T-helper 17 cell (primary cell): ENCODE measurements around the gene CAMK1D. TPM values are rescaled to one million over a fixed set of nuclear protein-coding genes. Genes with fewer than 3 reads are reported as not detected.
A peak's percentile ranks its signal among the peaks of the same experiment; 100 is the strongest.

Experiments used
- ATAC-seq: fragments of 150-1000 bp; cut with Tn5 transposase; 2 replicates; pipeline ENCODE4 v1.10.0; 2021; ENCODE audit warnings: mild to moderate bottlenecking, moderate library complexity
- DNase-seq, 3 donors: peaks; one replicate each; pipeline versions ENCODE4 v3.0.0 to v3.0.0-alpha.2; 2020 to 2021
- H3K9me3 ChIP-seq: one replicate; pipeline ENCODE4 v1.7.0; 2013; ENCODE audit warnings: low read length, mild to moderate bottlenecking; ENCODE audit not compliant: control insufficient read depth, poor library complexity, severe bottlenecking
- H3K27ac Mint-ChIP-seq: one replicate; pipeline ENCODE4 v1.8.0; 2022; ENCODE audit warnings: mild to moderate bottlenecking, moderate library complexity, mixed read lengths
- H3K27me3 Mint-ChIP-seq: one replicate; pipeline ENCODE4 v1.8.0; 2022; ENCODE audit warnings: mixed read lengths
- H3K36me3 Mint-ChIP-seq: one replicate; pipeline ENCODE4 v1.8.0; 2022; ENCODE audit warnings: low read depth, mixed read lengths
- H3K4me1 Mint-ChIP-seq: one replicate; pipeline ENCODE4 v1.8.0; 2022; ENCODE audit warnings: mild to moderate bottlenecking, mixed read lengths
- H3K4me3 Mint-ChIP-seq: one replicate; pipeline ENCODE4 v1.8.0; 2022; ENCODE audit warnings: mild to moderate bottlenecking, moderate library complexity, mixed read lengths
- total RNA-seq, 4 donors: library from RNA in 2 of 4; stranded (reverse) in 2 of 4; gene quantifications; one replicate each; pipeline ENCODE4 v1.2.3 and lab custom pipeline; 2022 to 2026

The CAMK1D gene
- total RNA-seq, 2 donors from 2014 or later: 31.1 to 47.3 TPM

DNA sequence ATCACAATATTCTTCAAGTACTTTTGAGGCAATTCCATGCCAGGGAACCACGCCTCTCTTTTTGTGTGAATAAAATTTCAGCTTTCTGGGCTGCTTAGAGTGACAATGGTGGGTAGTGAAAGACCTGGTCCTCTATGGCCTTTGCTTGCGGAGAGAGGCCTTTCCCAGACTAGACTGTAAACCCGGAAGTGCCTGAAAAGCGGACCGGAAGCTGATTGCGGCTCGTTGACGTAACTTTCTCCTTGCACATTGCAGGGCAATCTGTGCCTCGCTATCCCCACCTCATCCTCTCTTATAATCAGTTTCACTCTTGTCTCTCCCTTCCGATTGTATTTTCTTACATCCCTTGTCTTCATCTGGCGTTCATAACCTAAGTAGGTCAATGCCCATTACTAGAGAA, 310.4 kb downstream of the CAMK1D start:
- H3K4me3 Mint-ChIP-seq: no peak overlapping the region
- peaks cover 2% of the 10 kb centered on the region for H3K36me3 Mint-ChIP-seq
- no peaks in the 10 kb centered on the region for H3K9me3 ChIP-seq
- no peaks in the 10 kb centered on the region for H3K27me3 Mint-ChIP-seq
- ATAC-seq: no peak
- H3K4me1 Mint-ChIP-seq: peaks cover 10% of the 10 kb centered on the region
- no peak for DNase-seq
- peak overlapping the region; percentile 6 for H3K27ac Mint-ChIP-seq

DNA sequence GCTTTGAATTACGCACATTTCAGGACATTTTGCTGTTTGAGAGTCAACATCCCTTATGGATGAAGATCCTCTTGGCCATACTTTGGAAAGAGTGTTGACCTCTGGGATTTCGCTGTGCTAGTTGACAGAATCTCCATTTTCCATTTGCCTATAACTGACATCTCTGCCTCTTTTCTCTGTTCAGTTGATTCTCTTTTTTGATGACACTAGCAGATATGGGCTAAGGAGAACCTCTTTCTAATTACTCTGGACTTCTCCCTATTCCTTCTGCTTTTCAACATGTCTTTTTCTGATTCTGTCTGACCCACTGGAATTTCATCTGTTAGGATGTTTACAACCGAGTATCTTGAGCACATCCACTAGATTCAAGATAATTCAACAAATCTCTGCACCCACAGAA, 311.5 kb downstream of the CAMK1D start:
- ATAC-seq: no peak
- H3K4me1 Mint-ChIP-seq: peaks cover 10% of the 10 kb centered on the region
- DNase-seq: no peak
- H3K27me3 Mint-ChIP-seq: no peaks in the 10 kb centered on the region
- no peaks in the 10 kb centered on the region for H3K9me3 ChIP-seq
- no peak overlapping the region for H3K4me3 Mint-ChIP-seq
- peaks cover 2% of the 10 kb centered on the region for H3K36me3 Mint-ChIP-seq
- peak overlapping the region; percentile 29 for H3K27ac Mint-ChIP-seq

DNA sequence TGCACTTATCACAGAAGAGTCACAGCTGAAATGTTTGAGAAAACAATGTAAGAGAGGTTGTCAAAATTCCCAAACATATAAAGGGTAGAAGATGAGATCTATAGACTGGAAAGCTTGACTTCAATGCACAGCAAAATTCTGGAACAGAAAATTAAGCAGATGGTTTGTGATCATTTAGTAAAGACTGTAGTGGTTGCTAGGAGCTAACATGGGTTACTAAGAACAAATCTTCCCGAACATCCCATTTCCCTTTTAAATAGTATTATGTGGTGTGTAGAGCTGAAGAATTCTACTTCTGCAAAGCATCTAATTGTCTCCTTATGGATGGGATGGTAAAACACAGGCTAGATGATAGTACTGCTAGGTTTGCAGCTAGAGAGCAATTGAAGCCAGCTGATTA, 312.3 kb downstream of the CAMK1D start:
- no peak overlapping the region for H3K4me3 Mint-ChIP-seq
- H3K9me3 ChIP-seq: no peaks in the 10 kb centered on the region
- DNase-seq (no peak), ATAC-seq (no peak)
- peaks cover 2% of the 10 kb centered on the region for H3K36me3 Mint-ChIP-seq
- peak overlapping the region; percentile 29 for H3K27ac Mint-ChIP-seq
- H3K27me3 Mint-ChIP-seq: no peaks in the 10 kb centered on the region
- peaks cover 10% of the 10 kb centered on the region for H3K4me1 Mint-ChIP-seq

DNA sequence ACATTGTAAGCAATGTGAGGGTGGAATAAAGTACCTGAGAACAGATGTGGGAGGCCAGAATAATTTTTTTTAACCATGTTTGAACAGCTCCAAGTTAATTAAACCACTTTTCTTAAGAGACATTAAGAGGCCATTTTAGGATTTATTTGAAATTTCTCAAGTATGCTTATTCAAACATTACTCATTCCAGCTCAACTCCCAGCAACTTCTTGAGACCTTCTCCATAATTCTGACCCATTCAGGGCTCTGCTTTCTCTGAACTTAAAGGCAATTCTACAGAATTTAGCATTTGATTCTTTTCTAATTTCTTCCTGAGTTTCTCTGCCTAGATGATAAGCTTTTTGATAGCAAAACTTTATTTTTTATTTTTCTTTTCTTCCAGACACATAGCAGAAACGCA, 314.5 kb downstream of the CAMK1D start:
- ATAC-seq (no peak), DNase-seq (no peak)
- Mint-ChIP-seq H3K27me3 (no peaks in the 10 kb centered on the region), H3K36me3 (peaks cover 2% of the 10 kb centered on the region), H3K4me1 (peaks cover 10% of the 10 kb centered on the region), H3K4me3 (no peak overlapping the region), H3K27ac (no peak overlapping the region)
- no peaks in the 10 kb centered on the region for H3K9me3 ChIP-seq

DNA sequence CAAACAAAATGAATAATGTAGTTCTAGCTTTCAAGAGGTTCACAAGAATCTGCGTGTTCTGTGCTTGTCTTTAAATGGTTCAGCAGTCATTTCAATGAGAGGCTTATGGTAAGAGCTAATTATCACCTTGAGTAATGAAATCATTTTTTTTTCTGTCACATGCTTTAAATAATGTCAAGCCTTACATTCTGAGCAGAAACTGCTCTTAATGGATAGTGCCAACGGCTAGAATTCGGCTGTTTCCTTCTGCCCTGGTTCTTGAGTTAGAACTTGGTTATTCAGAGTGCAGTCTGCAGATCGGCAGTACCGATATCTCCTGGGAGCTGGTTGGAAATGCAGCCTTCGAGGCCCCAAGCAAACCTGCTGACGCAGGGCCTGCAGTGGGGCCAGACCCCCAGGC, 316.2 kb downstream of the CAMK1D start:
- Mint-ChIP-seq H3K27me3 (no peaks in the 10 kb centered on the region), H3K27ac (no peak overlapping the region), H3K36me3 (peaks cover 2% of the 10 kb centered on the region), H3K4me3 (no peak overlapping the region), H3K4me1 (peaks cover 7% of the 10 kb centered on the region)
- ATAC-seq (no peak), DNase-seq (no peak)
- no peaks in the 10 kb centered on the region for H3K9me3 ChIP-seq

DNA sequence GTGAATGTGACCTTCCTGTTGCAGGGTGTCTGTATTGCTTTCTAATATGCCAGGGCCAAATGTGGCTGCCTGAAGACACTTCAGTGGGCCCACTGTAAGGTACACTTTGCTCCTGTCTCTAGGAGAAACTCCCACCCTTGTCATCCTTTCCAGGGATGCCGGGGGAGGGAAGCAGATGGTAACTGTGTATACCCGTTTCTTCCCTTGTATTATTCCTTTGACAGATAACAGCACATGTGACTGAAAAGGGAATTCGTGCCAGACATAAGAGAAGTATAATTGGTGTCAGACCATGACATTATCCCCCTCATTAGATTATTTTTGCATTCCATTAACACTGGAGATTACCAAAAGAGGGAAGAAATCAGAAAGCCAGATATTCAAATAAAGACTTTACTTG, 317.7 kb downstream of the CAMK1D start:
- no peaks in the 10 kb centered on the region for H3K9me3 ChIP-seq
- Mint-ChIP-seq H3K36me3 (peaks cover 3% of the 10 kb centered on the region), H3K27me3 (no peaks in the 10 kb centered on the region), H3K27ac (peak overlapping the region; percentile 24), H3K4me1 (peaks cover 8% of the 10 kb centered on the region), H3K4me3 (no peak overlapping the region)
- DNase-seq (no peak), ATAC-seq (no peak)

DNA sequence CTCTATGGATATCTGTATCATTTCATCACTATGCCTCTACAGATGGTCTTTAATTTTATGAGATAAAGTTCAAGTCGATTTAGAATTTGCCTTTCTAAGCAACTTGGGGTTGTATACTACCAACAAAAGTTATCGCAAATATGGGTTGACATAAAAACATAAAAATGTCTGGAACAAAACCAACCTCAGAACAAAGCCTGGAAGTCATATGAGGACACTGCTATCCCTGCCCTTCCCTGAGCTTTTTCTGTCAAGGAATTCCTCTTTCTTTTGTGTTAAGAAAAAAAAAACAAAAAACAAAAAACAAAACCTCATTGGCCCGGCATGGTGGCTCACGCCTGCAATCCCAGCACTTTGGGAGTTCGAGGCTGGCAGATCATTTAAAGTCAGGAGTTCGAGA, 319.3 kb downstream of the CAMK1D start:
- Mint-ChIP-seq H3K4me1 (peaks cover 3% of the 10 kb centered on the region), H3K36me3 (peaks cover 3% of the 10 kb centered on the region), H3K27ac (peak overlapping the region; percentile 41)

DNA sequence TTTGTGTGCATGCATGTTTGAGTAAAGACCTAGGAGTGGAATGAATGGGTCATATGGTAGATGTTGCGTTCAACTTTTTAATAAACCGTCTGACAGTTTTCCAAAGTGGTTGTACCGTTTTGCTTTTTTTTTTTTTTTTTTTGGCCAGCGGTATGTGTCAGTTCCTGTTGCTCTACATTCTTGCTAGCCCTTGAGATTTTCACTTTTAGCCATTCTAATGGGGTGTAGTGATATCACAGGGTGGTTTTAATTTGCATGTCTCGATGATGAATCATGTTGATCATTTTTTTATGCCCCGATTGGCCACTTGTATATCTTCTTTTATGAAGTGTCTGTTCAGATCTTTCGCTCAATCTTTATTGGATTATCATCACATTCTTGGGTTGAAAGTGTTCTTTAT, 320.7 kb downstream of the CAMK1D start:
- peaks cover 3% of the 10 kb centered on the region for H3K36me3 Mint-ChIP-seq
- peaks cover 3% of the 10 kb centered on the region for H3K4me1 Mint-ChIP-seq
- no peaks in the 10 kb centered on the region for H3K9me3 ChIP-seq
- no peak overlapping the region for H3K27ac Mint-ChIP-seq
- no peak for ATAC-seq
- H3K27me3 Mint-ChIP-seq: no peaks in the 10 kb centered on the region
- no peak for DNase-seq
- no peak overlapping the region for H3K4me3 Mint-ChIP-seq

More for the DNA sequence above, 319.3 kb downstream of the CAMK1D start:
- no peaks in the 10 kb centered on the region for H3K27me3 Mint-ChIP-seq
- DNase-seq (no peak), ATAC-seq (no peak)
- no peaks in the 10 kb centered on the region for H3K9me3 ChIP-seq
- H3K4me3 Mint-ChIP-seq: no peak overlapping the region

DNA sequence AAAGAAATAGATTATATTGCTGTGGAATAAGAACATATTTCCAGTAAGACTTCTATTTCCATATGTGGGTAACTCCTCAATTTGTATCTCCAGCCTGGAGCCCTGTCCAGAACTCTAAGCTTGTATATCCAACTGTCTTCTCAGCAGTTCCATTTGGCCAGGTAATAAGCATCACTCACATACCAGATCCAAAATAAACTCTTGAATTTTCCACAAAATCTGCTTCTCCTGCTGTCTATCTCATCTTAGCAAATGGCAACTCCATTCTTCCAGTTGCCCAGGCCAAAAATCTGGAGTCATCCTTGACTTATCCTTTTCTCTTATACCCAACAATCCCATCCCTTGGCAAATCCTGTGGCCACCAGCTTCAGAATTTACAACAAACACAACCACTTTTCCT, 325.8 kb downstream of the CAMK1D start:
- Mint-ChIP-seq H3K27me3 (no peaks in the 10 kb centered on the region), H3K4me3 (no peak overlapping the region), H3K36me3 (peaks cover 10% of the 10 kb centered on the region), H3K27ac (no peak overlapping the region), H3K4me1 (peaks cover 7% of the 10 kb centered on the region)
- DNase-seq: no peak
- no peaks in the 10 kb centered on the region for H3K9me3 ChIP-seq
- no peak for ATAC-seq

DNA sequence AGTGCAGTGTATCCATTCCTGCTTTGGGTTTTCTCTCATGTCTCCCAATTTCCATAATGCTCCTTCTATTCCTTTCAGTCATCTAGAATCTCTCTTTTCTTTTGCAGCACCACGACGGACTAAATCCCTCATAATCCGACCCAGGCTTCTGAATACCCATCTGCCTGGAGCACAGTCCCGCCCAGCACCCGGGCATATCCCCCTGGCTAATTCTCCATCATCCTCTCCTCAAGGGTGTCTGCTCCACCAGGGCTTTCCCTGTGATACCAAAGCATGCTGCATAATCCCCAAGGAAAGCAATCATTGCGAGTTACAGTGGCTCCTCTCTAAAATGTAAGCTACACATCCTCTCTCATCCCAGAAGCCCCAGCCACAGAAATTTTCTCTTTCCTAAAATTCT, 330.3 kb downstream of the CAMK1D start:
- Mint-ChIP-seq H3K27ac (no peak overlapping the region), H3K4me1 (peaks cover 11% of the 10 kb centered on the region), H3K36me3 (peaks cover 13% of the 10 kb centered on the region), H3K27me3 (no peaks in the 10 kb centered on the region), H3K4me3 (peak overlapping the region; percentile 53)
- DNase-seq (no peak), ATAC-seq (no peak)
- no peaks in the 10 kb centered on the region for H3K9me3 ChIP-seq

DNA sequence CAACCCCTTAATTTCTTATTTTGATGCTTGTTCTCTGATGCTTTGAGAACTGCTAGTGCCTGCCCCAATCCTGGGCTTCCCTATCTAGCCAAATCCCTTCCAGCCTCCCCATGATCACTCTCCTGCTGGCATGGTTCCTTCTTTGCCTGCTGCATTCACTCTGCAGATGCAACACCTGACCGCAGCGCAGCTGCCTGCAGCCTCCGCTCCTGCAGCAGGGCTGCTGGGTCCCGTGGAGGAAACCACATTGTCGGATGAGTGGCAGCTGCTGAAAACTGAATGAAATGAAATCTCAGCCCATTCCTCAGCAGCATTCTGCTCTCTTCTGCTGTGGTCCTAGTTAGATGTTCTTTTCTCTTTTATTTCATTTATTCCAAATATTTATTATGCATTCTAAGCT, 331.9 kb downstream of the CAMK1D start:
- Mint-ChIP-seq H3K27ac (peak overlapping the region; percentile 67), H3K27me3 (no peaks in the 10 kb centered on the region), H3K4me3 (peak overlapping the region; percentile 81), H3K4me1 (peaks cover 11% of the 10 kb centered on the region), H3K36me3 (peaks cover 6% of the 10 kb centered on the region)
- ATAC-seq (peak; percentile 45), DNase-seq (no peak)
- no peaks in the 10 kb centered on the region for H3K9me3 ChIP-seq

DNA sequence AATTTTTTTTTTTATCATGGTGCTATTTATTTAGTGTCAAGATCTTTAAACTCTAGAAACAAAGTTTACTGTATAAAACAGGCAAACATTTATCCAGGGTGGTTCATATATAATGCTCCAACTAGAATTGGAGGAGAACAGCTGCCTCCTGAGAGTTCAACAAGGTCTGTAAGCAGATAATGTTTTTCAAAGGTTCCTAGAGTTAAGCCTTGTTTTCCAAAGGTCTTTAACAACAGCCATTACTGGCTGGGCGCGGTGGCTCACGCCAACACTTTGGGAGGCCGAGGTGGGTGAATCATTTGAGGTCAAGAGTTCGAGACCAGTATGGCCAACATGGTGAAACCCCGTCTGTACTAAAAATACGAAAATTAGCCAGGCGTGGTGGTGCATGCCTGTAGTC, 335.4 kb downstream of the CAMK1D start:
- H3K4me1 Mint-ChIP-seq: peaks cover 12% of the 10 kb centered on the region
- no peak overlapping the region for H3K4me3 Mint-ChIP-seq
- H3K36me3 Mint-ChIP-seq: peaks cover 5% of the 10 kb centered on the region

DNA sequence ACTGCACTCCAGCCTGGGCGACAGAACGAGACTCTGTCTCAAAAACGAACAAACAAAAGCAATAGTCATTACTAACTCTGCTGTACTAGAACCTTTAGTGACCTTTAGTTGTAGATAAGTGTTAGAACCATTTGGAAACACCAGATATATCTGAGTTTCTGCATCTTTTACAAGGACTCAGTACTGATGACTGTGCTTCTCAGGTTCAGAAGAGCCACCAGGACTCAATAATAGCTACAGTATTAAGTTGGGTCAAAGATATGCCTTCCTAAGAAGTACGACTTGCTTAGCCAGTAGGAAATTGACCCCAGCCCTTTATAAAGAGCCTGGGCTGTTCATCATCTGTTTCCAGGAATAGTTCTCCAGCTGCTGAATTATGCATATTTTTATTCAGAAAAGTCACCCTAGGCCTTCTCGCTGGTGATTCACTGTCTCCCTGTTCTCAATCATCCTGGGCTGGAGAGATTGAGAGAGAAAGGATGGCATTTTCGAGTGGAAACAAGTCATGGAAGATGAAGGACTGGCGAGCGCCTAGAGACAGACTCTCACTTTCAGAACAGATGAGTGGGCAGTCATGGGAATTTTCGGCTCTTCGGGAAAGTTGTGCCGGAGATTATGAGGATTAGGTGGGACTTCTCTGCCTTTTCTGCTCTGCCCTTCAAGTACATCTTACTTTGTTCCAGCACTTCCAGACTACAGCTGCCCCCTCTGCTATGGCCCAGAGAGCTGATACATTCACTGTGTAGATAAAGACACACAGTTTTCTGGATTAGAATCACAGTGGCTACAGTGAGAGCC, 336.1 kb downstream of the CAMK1D start:
- Mint-ChIP-seq H3K27ac (no peak overlapping the region), H3K36me3 (peaks cover 5% of the 10 kb centered on the region), H3K4me1 (peaks cover 14% of the 10 kb centered on the region), H3K4me3 (no peak overlapping the region), H3K27me3 (no peaks in the 10 kb centered on the region)
- DNase-seq (no peak), ATAC-seq (no peak)
- H3K9me3 ChIP-seq: no peaks in the 10 kb centered on the region

More for the DNA sequence above, 335.4 kb downstream of the CAMK1D start:
- H3K9me3 ChIP-seq: no peaks in the 10 kb centered on the region
- H3K27me3 Mint-ChIP-seq: no peaks in the 10 kb centered on the region
- no peak overlapping the region for H3K27ac Mint-ChIP-seq
- ATAC-seq (no peak), DNase-seq (no peak)

DNA sequence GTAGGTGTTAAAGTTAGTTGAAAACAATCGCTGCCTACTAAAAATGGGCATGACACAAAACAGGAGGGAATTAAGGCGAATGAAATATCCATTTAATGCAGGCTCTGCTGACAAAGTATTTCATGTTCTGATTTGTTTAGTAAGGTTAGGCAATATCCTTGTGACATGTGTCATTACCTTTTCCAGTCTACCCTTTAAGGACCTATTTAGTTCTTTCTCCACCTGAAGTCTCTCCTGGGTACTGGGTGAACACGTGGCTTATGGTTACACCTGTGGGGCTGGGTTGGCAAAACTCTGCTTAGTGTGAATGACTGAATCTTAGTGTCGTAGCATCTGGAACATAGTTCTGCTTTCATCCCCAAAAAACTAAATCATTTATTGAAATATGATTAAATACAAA, 338.6 kb downstream of the CAMK1D start:
- Mint-ChIP-seq H3K4me3 (no peak overlapping the region), H3K27me3 (no peaks in the 10 kb centered on the region), H3K4me1 (peaks cover 12% of the 10 kb centered on the region), H3K36me3 (no peaks in the 10 kb centered on the region), H3K27ac (no peak overlapping the region)
- ATAC-seq: no peak
- no peak for DNase-seq
- H3K9me3 ChIP-seq: no peaks in the 10 kb centered on the region
